Measurements from ENCODE around the gene TMEM79. TPM values are rescaled to one million over a fixed set of nuclear protein-coding genes. Genes with fewer than 3 reads are reported as not detected.

Gene TMEM79
- total and polyA plus RNA-seq, 2 donors (not counting 1 experiment from before 2014, with no cell fraction given): 1.1 to 3.6 TPM

DNA sequence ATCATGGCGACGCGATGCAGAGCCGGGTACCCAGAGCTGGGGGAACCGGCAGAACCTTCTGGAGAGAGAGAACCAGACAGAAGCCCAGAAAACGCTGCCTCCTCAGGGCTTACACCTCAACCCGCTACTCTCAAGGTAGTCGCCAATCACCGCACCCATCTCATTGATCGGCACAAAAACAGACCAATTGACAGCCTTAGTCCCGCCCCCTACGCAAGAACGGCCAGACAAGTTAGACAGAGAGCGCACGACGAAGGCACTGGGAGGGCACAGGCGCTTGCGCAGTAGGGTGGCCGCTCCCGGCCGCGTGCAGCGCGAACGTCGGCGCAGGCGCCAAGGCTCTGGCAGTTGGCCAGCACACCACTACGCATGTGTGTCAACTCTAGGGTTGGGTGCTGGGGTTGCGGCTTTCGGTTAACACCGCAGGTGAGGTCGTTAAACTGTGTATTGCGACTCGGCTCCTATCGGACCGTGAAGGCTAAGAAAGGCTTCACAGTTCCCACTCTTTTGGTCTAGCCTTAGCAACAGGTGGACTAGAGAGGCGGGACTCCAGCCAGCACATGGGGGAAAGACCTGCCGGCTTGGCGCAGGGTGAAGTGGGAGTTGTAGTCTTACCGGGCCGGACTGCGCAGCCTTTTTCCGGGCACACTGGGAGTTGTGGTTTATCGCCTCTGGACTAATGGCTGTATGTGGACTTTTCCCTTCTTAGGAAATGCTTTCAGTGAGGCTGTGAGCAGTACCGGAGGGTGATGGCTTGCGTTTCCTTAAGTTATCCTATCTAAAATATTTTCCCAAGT is 54.3 kb downstream of the TMEM79 start, which contains the start of the genes CCT3 and TSACC:
TSS of gene CCT3 (minus strand) at position 113 of the 797 bp plus-strand sequence. CDS start at position 5, 108 bp downstream.
TSS of gene TSACC (plus strand) at position 347 of the 797 bp plus-strand sequence. CDS start 1,232 bp downstream, outside the sequence.
- peak within 1 kb of the TSS; percentile 70 for H3K4me2 ChIP-seq (ENCODE audit: extremely low read depth, insufficient read depth, low read length)
- peak within 1 kb of the TSS; percentile 95 for H2AFZ ChIP-seq (ENCODE audit: low read length)
- H3K9me3 ChIP-seq (ENCODE audit: control insufficient read depth, insufficient read depth, low read depth, low read length): no peaks in the 10 kb centered on the region
- TF ChIP-seq CTCF (conservative IDR thresholded peaks at IDR 0.05 in 1 of 2, IDR thresholded peaks at IDR 0.05 in 1 of 2; ENCODE audit: low read depth in 1 of 2, low read length in 2 of 2) (no peak), EZH2 (IDR thresholded peaks at IDR 0.05; ENCODE audit: low read length, missing control alignments) (no peak)
- H3K4me1 ChIP-seq (ENCODE audit: control insufficient read depth, extremely low read depth, insufficient read depth, low read length): no peaks in the 10 kb centered on the region
- H3K79me2 ChIP-seq (ENCODE audit: control insufficient read depth, insufficient read depth, low read length): peaks cover 36% of the 10 kb centered on the region
- H3K27me3 ChIP-seq (ENCODE audit: control insufficient read depth, insufficient read depth, low read length): no peaks in the 10 kb centered on the region
- H3K4me3 ChIP-seq (replicated peaks in 1 of 4; ENCODE audit: control extremely low read depth in 1 of 4, insufficient read depth in 1 of 4, low read depth in 3 of 4, low read length in 4 of 4): peak within 1 kb of the TSS; percentile 75 to 97 (median 94)
- H4K20me1 ChIP-seq (ENCODE audit: control insufficient read depth, extremely low read depth, insufficient read depth, low read length): no peaks in the 10 kb centered on the region
- peak within 1 kb of the TSS; percentile 82 for H3K27ac ChIP-seq (ENCODE audit: insufficient read depth, low read length)
- peak; percentile 100 for DNase-seq (ENCODE audit: low read depth in 2 of 2)
- H3K9ac ChIP-seq (ENCODE audit: insufficient read depth, low read length): peak within 1 kb of the TSS; percentile 43
- peaks cover 9% of the 10 kb centered on the region for H3K36me3 ChIP-seq (ENCODE audit: control insufficient read depth, insufficient read depth, low read length)

Other genes with a start within 250 kb of the TMEM79 start
- gene UBQLN4, start 230.5 kb upstream of the TMEM79 start, total RNA-seq: 8.7 and 11.1 TPM in 2 replicates
- 12.5 and 26.0 TPM in 2 replicates for gene UBQLN4, start 230.5 kb upstream of the TMEM79 start, polyA plus RNA-seq
- 75.0 and 84.7 TPM in 2 replicates for gene LAMTOR2, start 229.5 kb upstream of the TMEM79 start, total RNA-seq
- gene LAMTOR2, start 229.5 kb upstream of the TMEM79 start, polyA plus RNA-seq: 56.3 and 59.0 TPM in 2 replicates
- gene RAB25, start 223.2 kb upstream of the TMEM79 start, total RNA-seq: not detected in 2 replicates
- gene RAB25, start 223.2 kb upstream of the TMEM79 start, polyA plus RNA-seq: not detected in 2 replicates
- 1.5 and 1.7 TPM in 2 replicates for gene MEX3A, start 201.9 kb upstream of the TMEM79 start, total RNA-seq
- 0.96 and 2.1 TPM in 2 replicates for gene MEX3A, start 201.9 kb upstream of the TMEM79 start, polyA plus RNA-seq
- 780 and 1,150 TPM in 2 replicates for gene LMNA, start 169.6 kb upstream of the TMEM79 start, total RNA-seq
- gene LMNA, start 169.6 kb upstream of the TMEM79 start, polyA plus RNA-seq: 613 and 813 TPM in 2 replicates
- gene SEMA4A, start 130.7 kb upstream of the TMEM79 start, total RNA-seq: 0.77 and 0.99 TPM in 2 replicates
- gene SEMA4A, start 130.7 kb upstream of the TMEM79 start, polyA plus RNA-seq: 0.24 and 0.27 TPM in 2 replicates
- gene SLC25A44, start 90.2 kb upstream of the TMEM79 start, total RNA-seq: 5.4 and 8.4 TPM in 2 replicates
- gene SLC25A44, start 90.2 kb upstream of the TMEM79 start, polyA plus RNA-seq: 32.1 and 35.4 TPM in 2 replicates
- 21.6 and 24.1 TPM in 2 replicates for gene PMF1, start 71.3 kb upstream of the TMEM79 start, total RNA-seq
- 46.8 and 57.6 TPM in 2 replicates for gene PMF1, start 71.3 kb upstream of the TMEM79 start, polyA plus RNA-seq
- gene BGLAP, start 42.1 kb upstream of the TMEM79 start, total RNA-seq: 0.26 and 0.50 TPM in 2 replicates
- gene BGLAP, start 42.1 kb upstream of the TMEM79 start, polyA plus RNA-seq: 0.12 and 0.34 TPM in 2 replicates
- 0.26 and 0.33 TPM in 2 replicates for gene PAQR6, start 36.3 kb upstream of the TMEM79 start, total RNA-seq
- 0.05 and 0.17 TPM in 2 replicates for gene PAQR6, start 36.3 kb upstream of the TMEM79 start, polyA plus RNA-seq
- 47.3 and 65.9 TPM in 2 replicates for gene SMG5, start 1.5 kb upstream of the TMEM79 start, total RNA-seq
- gene SMG5, start 1.5 kb upstream of the TMEM79 start, polyA plus RNA-seq: 18.6 and 21.6 TPM in 2 replicates
- gene GLMP, start 11.4 kb downstream of the TMEM79 start, total RNA-seq: 71.9 and 93.5 TPM in 2 replicates
- 40.4 and 46.3 TPM in 2 replicates for gene GLMP, start 11.4 kb downstream of the TMEM79 start, polyA plus RNA-seq
- gene VHLL, start 15.0 kb downstream of the TMEM79 start, total RNA-seq: not detected in 2 replicates
- not detected in 2 replicates for gene VHLL, start 15.0 kb downstream of the TMEM79 start, polyA plus RNA-seq
- 391 and 397 TPM in 2 replicates for gene CCT3, start 54.0 kb downstream of the TMEM79 start, total RNA-seq
- 251 and 407 TPM in 2 replicates for gene CCT3, start 54.0 kb downstream of the TMEM79 start, polyA plus RNA-seq
- gene TSACC, start 54.2 kb downstream of the TMEM79 start, total RNA-seq: 0.50 TPM in 1 of 2 replicates, not detected in the other
- 0.50 and 0.54 TPM in 2 replicates for gene TSACC, start 54.2 kb downstream of the TMEM79 start, polyA plus RNA-seq
- gene RHBG, start 84.9 kb downstream of the TMEM79 start, total RNA-seq: not detected in 2 replicates
- gene RHBG, start 84.9 kb downstream of the TMEM79 start, polyA plus RNA-seq: not detected in 2 replicates
- gene MEF2D, start 216.4 kb downstream of the TMEM79 start, total RNA-seq: 4.6 and 9.9 TPM in 2 replicates
- gene MEF2D, start 216.4 kb downstream of the TMEM79 start, polyA plus RNA-seq: 12.7 and 13.1 TPM in 2 replicates

Measured in fibroblast of lung (primary cell).